VCaP (cell line): ENCODE results near the gene WWOX.
"Not testable (repeated sequence)": the region's sequence is repeated elsewhere in the genome, so short reads cannot be mapped to it uniquely, and the experiment has no call there.

Experiments
- H3K27ac ChIP-seq: fragments of 450-650 bp; 2 replicates; pipeline ENCODE4 v1.5.1; 2017
- CTCF ChIP-seq: fragments of 450-650 bp; conservative IDR thresholded peaks from 2 replicates; pipeline ENCODE4 v1.5.1; 2017; ENCODE audit warnings: mild to moderate bottlenecking, moderate library complexity

WWOX gene

GRCh38 chr16:78684655-78685375, 585.4 kb downstream of the WWOX start:
- no peak overlapping the region for H3K27ac ChIP-seq
- TF ChIP-seq CTCF, result no peak

DNA sequence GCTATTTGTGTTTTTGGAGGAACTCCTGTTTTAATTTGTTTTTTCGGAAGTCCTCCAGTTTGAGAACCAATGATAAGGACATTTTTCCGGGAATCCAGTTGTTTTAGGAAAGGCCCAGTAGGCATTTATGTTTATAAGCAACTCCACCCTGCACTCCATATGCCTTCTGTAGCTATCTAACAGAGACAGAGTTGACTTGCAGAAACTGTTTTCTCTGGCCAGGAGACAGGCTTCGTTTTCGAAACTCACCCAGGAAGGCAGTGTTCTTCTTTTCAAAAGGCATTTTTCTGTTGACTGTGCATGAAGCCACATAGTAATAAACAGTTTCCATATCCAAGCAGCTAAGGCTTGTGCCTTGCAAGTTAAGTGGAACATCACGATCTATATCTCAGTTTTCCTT, 587.1 kb downstream of the WWOX start:
- H3K27ac ChIP-seq, result no peak overlapping the region
- TF ChIP-seq CTCF, result no peak

DNA sequence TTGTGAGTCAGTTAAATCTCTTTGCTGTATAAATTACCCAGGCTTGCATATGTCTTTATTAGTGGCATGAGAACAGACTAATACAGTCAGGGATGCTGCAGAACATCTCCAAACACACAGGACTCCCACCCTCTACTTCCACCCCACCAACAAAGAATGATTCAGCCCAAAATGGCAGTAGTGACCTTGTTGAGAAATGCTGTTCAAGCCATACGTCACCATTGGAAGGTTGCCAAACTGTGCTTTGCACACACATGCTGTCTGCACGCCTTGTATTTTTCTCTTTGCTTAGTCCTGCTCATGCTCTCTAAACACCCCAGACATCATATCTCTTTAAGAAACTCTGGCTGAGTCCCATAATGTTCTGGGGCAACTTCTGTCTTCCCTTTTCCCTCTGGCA, 589.6 kb downstream of the WWOX start:
- no peak for TF ChIP-seq CTCF
- no peak overlapping the region for H3K27ac ChIP-seq

DNA sequence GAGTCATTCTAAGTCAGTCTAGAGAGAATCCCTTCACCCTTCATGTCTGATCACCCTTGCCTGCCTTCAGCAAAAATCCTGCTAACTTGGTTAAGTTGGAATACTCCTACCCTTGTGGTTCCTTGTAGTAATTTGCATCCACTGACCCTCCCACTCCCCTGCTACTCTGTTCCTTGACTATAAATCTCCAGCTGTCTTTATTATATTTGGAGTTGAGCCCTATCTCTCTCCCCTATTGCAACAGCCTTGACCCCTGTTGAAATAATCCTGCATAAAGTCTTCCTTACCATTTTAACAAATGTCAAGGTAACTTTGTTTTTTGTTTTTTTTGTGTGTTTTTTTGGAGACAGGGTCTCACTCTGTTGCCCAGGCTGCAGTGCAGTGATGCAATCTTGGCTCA, 590.1 kb downstream of the WWOX start:
- no peak overlapping the region for H3K27ac ChIP-seq
- no peak for TF ChIP-seq CTCF

DNA sequence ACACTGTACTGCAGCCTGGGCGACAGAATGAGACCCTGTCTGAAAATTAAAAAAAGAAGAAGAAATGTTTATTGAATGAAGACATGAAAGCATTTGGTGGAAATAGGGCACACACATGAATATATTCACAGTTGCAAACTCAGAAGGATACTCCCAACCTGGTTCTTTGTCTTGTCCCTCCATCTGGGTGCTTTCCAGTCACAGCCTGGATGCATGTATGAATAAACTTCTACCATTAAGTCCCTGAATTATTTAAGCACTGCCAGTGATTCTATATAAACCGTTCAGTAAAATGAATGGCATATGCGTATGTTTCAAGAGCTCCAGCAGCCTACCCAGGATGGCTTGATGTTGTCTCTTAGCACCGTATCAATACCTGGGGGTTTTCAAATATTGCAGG, 591.1 kb downstream of the WWOX start:
- H3K27ac ChIP-seq, result no peak overlapping the region
- TF ChIP-seq CTCF, result no peak

GRCh38 chr16:78691746-78692145, 592.3 kb downstream of the WWOX start:
- not testable (repeated sequence) for H3K27ac ChIP-seq

DNA sequence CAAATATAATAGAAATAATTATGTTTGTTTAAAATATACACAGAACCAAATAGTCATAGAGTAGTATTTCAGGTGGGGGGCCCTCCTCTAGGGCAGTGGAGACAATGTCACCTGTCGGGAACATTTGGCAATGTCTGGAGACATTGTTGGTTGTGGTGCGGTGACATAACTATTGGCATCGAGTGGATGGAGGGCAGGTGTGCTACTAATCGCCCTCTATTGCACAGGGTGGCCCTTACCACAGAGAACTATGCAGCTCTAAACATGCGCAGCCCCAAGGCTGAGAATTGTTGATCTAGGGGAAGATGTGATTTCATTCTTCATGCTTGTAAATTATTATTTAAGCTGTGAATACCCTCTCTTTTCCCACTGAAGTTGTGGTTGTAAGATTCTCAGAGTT, 594.0 kb downstream of the WWOX start:
- TF ChIP-seq CTCF, result no peak

DNA sequence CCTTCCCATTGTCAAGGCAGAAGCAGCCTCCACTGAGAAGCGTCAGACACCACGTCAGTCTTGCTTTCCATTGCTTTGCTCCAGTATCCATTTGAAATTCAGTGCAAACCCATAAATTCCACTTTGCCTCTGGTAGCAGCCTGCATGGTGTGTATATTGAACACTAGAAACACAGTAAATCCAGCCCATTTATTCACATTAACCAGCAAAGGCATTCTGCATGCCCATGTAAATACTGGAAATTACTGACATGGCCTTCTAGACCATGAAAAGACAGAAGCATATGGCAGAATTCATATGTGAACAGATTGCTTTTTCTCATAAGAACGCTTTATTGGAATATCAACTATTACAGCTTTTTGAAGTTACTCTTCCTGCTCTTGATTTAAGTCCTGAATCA, 595.0 kb downstream of the WWOX start:
- no peak for TF ChIP-seq CTCF
- no peak overlapping the region for H3K27ac ChIP-seq

More for the DNA sequence above, 594.0 kb downstream of the WWOX start:
- H3K27ac ChIP-seq, result no peak overlapping the region
